Liver (tissue), 3 donors: Measurements from ENCODE around the gene PFN3.

Source experiments
- FOXA1 ChIP-seq: IDR thresholded peaks from 2 replicates; pipeline ENCODE4 v1.6.1; 2016; ENCODE audit warnings: antibody characterized with exemption
- GABPA ChIP-seq, 2 donors: IDR thresholded peaks in 1 of 2; conservative IDR thresholded peaks in 1 of 2; 2 replicates each; pipeline ENCODE4 v1.6.1; 2016; ENCODE audit warnings: antibody characterized with exemption in 2 of 2, mild to moderate bottlenecking in 1 of 2, moderate library complexity in 1 of 2
- MAX ChIP-seq: IDR thresholded peaks from 2 replicates; pipeline ENCODE4 v1.6.1; 2016; ENCODE audit warnings: antibody characterized with exemption
- SP1 ChIP-seq: IDR thresholded peaks from 2 replicates; pipeline ENCODE4 v1.6.1; 2018; ENCODE audit warnings: antibody characterized with exemption, mild to moderate bottlenecking
- TAF1 ChIP-seq: conservative IDR thresholded peaks from 2 replicates; pipeline ENCODE4 v1.6.1; 2016; ENCODE audit warnings: antibody characterized with exemption, mild to moderate bottlenecking
- TF ChIP-seq, protein P1 (sequence below): fragments of 150-350 bp; IDR thresholded peaks from 2 replicates; pipeline ENCODE4 v1.5.1; 2017; ENCODE audit warnings: improper control_type of control experiment, low read depth, low read length; ENCODE audit not compliant: missing input control
- donor health status: healthy.
- donor health status: healthy.

DNA sequence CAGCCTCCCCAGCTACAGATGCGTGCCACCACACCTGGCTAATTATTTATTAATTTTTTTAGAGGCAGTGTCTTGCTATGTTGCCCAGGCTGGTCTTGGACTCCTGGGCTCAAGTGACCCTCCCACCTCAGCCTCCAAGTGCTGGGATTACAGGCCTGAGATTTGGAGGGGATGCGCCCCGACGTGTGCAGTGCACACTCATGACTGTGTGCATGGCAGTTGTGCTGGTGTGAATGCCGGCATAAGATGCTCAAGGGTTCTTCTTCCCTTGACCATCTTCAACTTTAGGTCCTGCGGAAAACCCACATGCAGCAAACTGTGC is 19.7 kb downstream of the PFN3 start:
- TF ChIP-seq, protein P1, sequence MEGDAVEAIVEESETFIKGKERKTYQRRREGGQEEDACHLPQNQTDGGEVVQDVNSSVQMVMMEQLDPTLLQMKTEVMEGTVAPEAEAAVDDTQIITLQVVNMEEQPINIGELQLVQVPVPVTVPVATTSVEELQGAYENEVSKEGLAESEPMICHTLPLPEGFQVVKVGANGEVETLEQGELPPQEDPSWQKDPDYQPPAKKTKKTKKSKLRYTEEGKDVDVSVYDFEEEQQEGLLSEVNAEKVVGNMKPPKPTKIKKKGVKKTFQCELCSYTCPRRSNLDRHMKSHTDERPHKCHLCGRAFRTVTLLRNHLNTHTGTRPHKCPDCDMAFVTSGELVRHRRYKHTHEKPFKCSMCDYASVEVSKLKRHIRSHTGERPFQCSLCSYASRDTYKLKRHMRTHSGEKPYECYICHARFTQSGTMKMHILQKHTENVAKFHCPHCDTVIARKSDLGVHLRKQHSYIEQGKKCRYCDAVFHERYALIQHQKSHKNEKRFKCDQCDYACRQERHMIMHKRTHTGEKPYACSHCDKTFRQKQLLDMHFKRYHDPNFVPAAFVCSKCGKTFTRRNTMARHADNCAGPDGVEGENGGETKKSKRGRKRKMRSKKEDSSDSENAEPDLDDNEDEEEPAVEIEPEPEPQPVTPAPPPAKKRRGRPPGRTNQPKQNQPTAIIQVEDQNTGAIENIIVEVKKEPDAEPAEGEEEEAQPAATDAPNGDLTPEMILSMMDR, result no peak
- no peak for TF ChIP-seq SP1
- TF ChIP-seq FOXA1, result no peak
- TF ChIP-seq GABPA (IDR thresholded peaks at IDR 0.05 in 1 of 2, conservative IDR thresholded peaks at IDR 0.05 in 1 of 2), result no peak
- TF ChIP-seq TAF1, result no peak
- TF ChIP-seq MAX, result no peak
